Loucy (cell line): ENCODE measurements around the gene LAPTM5.

ENCODE experiments used
- CTCF ChIP-seq: fragments of 200-600 bp; sonication (generic); conservative IDR thresholded peaks from 2 replicates; pipeline ENCODE4 v1.5.1; 2014; ENCODE audit warnings: mild to moderate bottlenecking, antibody characterized with exemption, low read length
- EZH2phosphoT487 ChIP-seq: fragments of 200-600 bp; IDR thresholded peaks from 2 replicates; pipeline ENCODE4 v1.6.1; 2018; ENCODE audit warnings: antibody characterized with exemption, mild to moderate bottlenecking, moderate library complexity, borderline replicate concordance

GRCh38 chr1:30726773-30727684 lies 30.5 kb downstream of the LAPTM5 start:
- TF ChIP-seq EZH2phosphoT487 = no peak
- TF ChIP-seq CTCF = no peak
